Activated B cell treated with CpG ODN at 0.5 μM for 24 hours (primary cell): ENCODE measurements around the gene THSD4. TPM values are rescaled to one million over a fixed set of nuclear protein-coding genes. Genes with fewer than 3 reads are reported as not detected.

Source experiments
- ATAC-seq: fragments of 200-7000 bp; cut with Tn5 transposase; one replicate; pipeline ENCODE4 v1.10.0; 2021; ENCODE audit warnings: low read depth, mild to moderate bottlenecking, moderate library complexity
- CTCF ChIA-PET: fragments of 350-600 bp; sonication (Branson Sonifier 250); formaldehyde crosslinking; loops from one replicate; lab custom pipeline; 2021; ENCODE audit warnings: antibody characterized with exemption; lab: Charles Lee
- POLR2A ChIA-PET: fragments of 350-600 bp; sonication (Branson Sonifier 250); formaldehyde crosslinking; loops from one replicate; lab custom pipeline; 2021; ENCODE audit warnings: antibody characterized with exemption; lab: Charles Lee
- DNase-seq: peaks from one replicate; pipeline ENCODE4 v3.0.0; 2022
- H3K27ac Mint-ChIP-seq: one replicate; pipeline ENCODE4 v1.8.0; 2020; ENCODE audit warnings: mixed read lengths
- H3K27me3 Mint-ChIP-seq: one replicate; pipeline ENCODE4 v1.8.0; 2021; ENCODE audit warnings: mixed read lengths
- H3K36me3 Mint-ChIP-seq: one replicate; pipeline ENCODE4 v1.8.0; 2021; ENCODE audit warnings: low read depth, mixed read lengths
- H3K4me1 Mint-ChIP-seq: one replicate; pipeline ENCODE4 v1.8.0; 2021; ENCODE audit warnings: mixed read lengths
- H3K4me3 Mint-ChIP-seq: one replicate; pipeline ENCODE4 v1.8.0; 2020; ENCODE audit warnings: mild to moderate bottlenecking, mixed read lengths
- H3K9me3 Mint-ChIP-seq: one replicate; pipeline ENCODE4 v1.8.0; 2020; ENCODE audit warnings: mixed read lengths
- intact Hi-C: fragments of 100-400 bp; cut with micrococcal nuclease; formaldehyde crosslinking; loops from one replicate; pipeline ENCODE4 v1.15.1; 2024
- total RNA-seq: library from RNA; stranded (reverse); gene quantifications from 2 replicates; pipeline ENCODE4 v1.2.3, GENCODE V29; 2022
- TF ChIP-seq, protein P1 (sequence below): fragments of 200-600 bp; IDR thresholded peaks from one replicate; pipeline ENCODE4 v1.8.0; 2022; ENCODE audit warnings: antibody characterized with exemption, mild to moderate bottlenecking

THSD4 gene
- total RNA-seq, 1 donor from 2014 or later = not detected

DNA sequence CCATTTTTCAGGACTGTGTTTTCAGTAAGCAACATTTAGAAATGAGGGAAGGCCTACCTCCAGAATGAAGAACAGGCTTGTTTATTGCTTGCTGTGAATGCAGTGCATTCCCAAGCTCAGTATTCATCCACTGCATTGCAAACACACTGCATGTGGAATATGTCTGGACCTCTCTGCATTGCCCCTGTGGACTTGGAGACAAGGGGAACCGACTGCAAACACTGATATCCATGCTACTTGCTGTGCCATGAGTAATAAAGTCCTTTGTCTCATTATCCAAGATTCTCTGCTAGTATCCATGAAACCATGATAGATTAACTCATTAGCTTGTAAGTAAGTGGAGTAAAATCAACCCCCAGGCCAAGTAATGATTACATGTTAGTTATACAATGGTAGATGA is 393.9 kb downstream of the THSD4 start:
- Mint-ChIP-seq H3K36me3 (no peaks in the 10 kb centered on the region), H3K9me3 (no peaks in the 10 kb centered on the region), H3K27me3 (no peaks in the 10 kb centered on the region), H3K27ac (no peak overlapping the region), H3K4me3 (no peak overlapping the region), H3K4me1 (no peaks in the 10 kb centered on the region)
- intact Hi-C loops = no loop called here
- TF ChIP-seq, protein P1, sequence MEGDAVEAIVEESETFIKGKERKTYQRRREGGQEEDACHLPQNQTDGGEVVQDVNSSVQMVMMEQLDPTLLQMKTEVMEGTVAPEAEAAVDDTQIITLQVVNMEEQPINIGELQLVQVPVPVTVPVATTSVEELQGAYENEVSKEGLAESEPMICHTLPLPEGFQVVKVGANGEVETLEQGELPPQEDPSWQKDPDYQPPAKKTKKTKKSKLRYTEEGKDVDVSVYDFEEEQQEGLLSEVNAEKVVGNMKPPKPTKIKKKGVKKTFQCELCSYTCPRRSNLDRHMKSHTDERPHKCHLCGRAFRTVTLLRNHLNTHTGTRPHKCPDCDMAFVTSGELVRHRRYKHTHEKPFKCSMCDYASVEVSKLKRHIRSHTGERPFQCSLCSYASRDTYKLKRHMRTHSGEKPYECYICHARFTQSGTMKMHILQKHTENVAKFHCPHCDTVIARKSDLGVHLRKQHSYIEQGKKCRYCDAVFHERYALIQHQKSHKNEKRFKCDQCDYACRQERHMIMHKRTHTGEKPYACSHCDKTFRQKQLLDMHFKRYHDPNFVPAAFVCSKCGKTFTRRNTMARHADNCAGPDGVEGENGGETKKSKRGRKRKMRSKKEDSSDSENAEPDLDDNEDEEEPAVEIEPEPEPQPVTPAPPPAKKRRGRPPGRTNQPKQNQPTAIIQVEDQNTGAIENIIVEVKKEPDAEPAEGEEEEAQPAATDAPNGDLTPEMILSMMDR = no peak
- ATAC-seq (no peak), DNase-seq (no peak)
- ChIA-PET POLR2A (no interaction called here), CTCF (no interaction called here)

DNA sequence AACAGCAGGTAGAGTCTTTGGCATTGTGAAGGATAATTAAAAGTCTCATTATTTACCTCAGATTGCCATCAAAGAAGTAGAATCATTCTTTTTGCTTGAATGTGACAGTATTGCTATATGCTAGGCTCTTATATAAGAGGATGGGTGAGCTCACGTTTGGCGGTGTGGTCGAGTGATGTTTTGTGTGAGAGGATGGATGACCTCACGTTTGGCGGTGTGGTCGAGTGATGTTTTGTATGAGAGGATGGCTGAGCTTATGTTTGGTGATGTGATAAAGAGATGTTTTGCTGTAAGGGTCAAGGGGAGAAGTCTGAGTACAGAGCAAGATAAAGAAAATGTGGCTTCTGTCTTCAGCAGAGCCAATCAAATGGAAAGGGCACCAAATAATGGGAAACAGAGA is 395.5 kb downstream of the THSD4 start:
- Mint-ChIP-seq H3K9me3 (no peaks in the 10 kb centered on the region), H3K27ac (no peak overlapping the region), H3K4me1 (no peaks in the 10 kb centered on the region), H3K4me3 (no peak overlapping the region), H3K36me3 (no peaks in the 10 kb centered on the region), H3K27me3 (no peaks in the 10 kb centered on the region)
- DNase-seq (no peak), ATAC-seq (no peak)
- ChIA-PET CTCF (no interaction called here), POLR2A (no interaction called here)
- TF ChIP-seq, protein P1 = no peak
- intact Hi-C loops = no loop called here

DNA sequence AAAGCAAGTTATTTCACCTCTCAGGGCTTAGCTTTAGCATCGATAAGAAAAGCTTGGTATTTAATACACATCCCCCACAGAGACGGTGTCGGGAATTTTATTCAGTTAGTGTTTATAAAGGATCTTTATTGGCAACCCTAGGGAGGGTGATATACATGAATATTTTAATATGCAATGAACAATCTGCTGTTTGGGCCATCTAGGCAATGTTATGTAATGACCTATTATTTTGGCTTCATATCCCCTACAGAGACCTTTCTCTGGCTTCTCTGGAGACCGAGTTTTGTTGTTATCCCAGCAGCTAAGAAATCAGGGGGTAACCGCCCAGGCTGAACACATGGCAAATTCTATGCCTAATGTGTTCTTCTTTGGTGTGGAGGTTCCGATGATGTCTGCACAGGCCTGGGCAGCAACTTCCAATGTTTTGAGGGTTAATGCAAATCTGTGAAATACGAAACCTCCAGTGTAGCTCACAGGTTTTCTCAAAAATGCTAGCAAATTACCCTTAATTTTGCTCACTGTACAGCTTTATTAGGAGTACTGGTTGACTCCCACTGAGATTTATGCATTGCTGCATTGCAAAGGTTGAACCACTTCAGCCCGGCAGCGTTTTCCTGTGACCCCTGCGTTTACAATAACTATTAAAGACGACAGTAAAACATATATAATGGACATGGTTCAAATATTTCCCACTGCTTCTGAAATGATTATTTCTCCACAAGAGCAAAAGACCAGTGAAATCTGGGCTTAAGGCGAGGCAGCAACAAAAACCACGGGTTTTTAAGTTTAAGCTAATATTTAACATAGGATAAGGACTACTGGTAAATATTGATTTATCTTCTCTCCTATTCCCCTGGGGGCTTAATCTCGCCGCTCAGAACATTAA is 396.8 kb downstream of the THSD4 start:
- Mint-ChIP-seq H3K9me3 (no peaks in the 10 kb centered on the region), H3K27me3 (no peaks in the 10 kb centered on the region), H3K4me1 (no peaks in the 10 kb centered on the region), H3K36me3 (no peaks in the 10 kb centered on the region), H3K27ac (no peak overlapping the region), H3K4me3 (no peak overlapping the region)
- ATAC-seq = no peak
- intact Hi-C loops = no loop called here
- TF ChIP-seq, protein P1 = no peak
- POLR2A ChIA-PET = no interaction called here
- CTCF ChIA-PET = no interaction called here
- no peak for DNase-seq

DNA sequence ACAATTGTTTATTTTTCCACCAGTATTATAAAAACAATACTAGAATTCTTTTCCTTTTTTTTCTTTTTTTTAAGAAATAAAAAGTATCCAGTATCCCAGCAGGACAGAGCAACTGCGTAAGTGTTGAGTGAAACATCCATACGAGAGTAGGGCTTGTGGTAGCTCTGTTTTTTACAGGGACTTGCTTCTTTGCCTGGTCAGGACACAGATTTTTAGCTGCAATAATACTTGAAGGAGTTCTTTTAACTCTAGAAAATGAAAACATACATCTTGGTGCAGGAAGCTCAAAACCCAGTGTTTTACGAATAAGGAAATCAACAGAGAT is 397.4 kb downstream of the THSD4 start:
- intact Hi-C loops = no loop called here
- CTCF ChIA-PET = no interaction called here
- H3K4me3 Mint-ChIP-seq = no peak overlapping the region
- no peaks in the 10 kb centered on the region for H3K9me3 Mint-ChIP-seq
- no peaks in the 10 kb centered on the region for H3K36me3 Mint-ChIP-seq
- H3K27ac Mint-ChIP-seq = no peak overlapping the region
- POLR2A ChIA-PET = no interaction called here
- H3K27me3 Mint-ChIP-seq = peaks cover 2% of the 10 kb centered on the region
- DNase-seq = no peak
- TF ChIP-seq, protein P1 = no peak
- H3K4me1 Mint-ChIP-seq = no peaks in the 10 kb centered on the region
- no peak for ATAC-seq

DNA sequence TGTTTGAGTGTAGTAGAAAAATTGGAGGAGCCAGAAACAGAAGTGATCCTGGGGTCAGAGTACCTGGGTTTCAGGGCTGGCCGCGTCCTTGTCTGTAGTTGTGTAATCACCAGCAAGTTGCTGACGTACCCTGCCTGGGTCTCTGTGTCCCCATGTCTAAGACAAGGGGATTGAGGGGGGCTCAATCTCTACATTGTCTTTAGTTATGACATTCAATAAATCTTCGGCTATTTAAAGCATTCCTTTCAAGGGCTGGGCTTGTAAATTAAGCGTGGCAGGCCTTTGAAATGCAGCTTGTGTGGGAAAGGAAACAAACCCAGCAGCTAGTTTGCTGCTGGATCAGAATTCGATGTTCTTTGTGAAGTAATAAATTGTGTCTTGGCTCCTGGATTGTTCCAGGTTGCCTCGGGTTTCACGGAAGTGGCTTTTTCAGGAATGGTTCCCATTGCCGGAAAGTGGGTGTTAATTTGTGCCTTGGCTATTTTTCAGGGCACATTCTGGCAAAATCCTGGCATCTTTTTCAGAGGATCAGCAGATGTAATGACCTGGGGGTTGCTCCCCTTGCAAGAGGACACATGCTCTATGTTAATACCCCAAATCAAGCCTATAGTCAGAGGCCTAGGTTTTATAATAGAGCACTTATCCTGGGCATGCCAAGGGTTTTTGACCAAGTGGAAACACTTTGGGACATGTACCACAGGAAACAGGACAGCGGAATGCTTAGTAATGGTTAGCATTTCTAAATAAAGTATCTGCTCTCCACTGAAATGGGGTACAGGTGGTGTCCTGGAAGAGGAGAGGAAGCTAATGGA is 400.3 kb downstream of the THSD4 start:
- Mint-ChIP-seq H3K27ac (no peak overlapping the region), H3K27me3 (peaks cover 5% of the 10 kb centered on the region), H3K9me3 (no peaks in the 10 kb centered on the region), H3K4me3 (no peak overlapping the region), H3K36me3 (no peaks in the 10 kb centered on the region), H3K4me1 (no peaks in the 10 kb centered on the region)
- DNase-seq (no peak), ATAC-seq (no peak)
- POLR2A ChIA-PET = no interaction called here
- intact Hi-C loops = no loop called here
- TF ChIP-seq, protein P1 = no peak
- CTCF ChIA-PET = no interaction called here
